8988T (cell line): ENCODE results near the gene CCDC194.
"Not testable (repeated sequence)": the region's sequence is repeated elsewhere in the genome, so short reads cannot be mapped to it uniquely, and the experiment has no call there.

Source experiments
- DNase-seq: peaks from one replicate; pipeline ENCODE4 v3.0.0; 2011

Gene CCDC194

GRCh38 chr19:17365361-17365760 is 28.6 kb downstream of the CCDC194 start:
- no peak for DNase-seq

GRCh38 chr19:17363852-17364605 is 30.0 kb downstream of the CCDC194 start:
- not testable (repeated sequence) for DNase-seq

- DNase-seq, result no peak
Observed at GRCh38 chr19:17359905-17360800, 33.8 kb downstream of the CCDC194 start.

- DNase-seq, result peak; percentile 74
Observed at GRCh38 chr19:17358395-17358794, 35.6 kb downstream of the CCDC194 start.

- no peak for DNase-seq
Observed at GRCh38 chr19:17357724-17358123, 36.3 kb downstream of the CCDC194 start.

GRCh38 chr19:17357078-17357666 is 36.8 kb downstream of the CCDC194 start:
- no peak for DNase-seq

GRCh38 chr19:17353386-17353785 is 40.6 kb downstream of the CCDC194 start:
- no peak for DNase-seq

GRCh38 chr19:17352608-17353280 is 41.3 kb downstream of the CCDC194 start:
- DNase-seq, result no peak

GRCh38 chr19:17351815-17352435 is 42.1 kb downstream of the CCDC194 start:
- DNase-seq, result no peak

GRCh38 chr19:17348700-17349099 is 45.3 kb downstream of the CCDC194 start:
- no peak for DNase-seq

GRCh38 chr19:17347877-17348276 is 46.1 kb downstream of the CCDC194 start:
- DNase-seq, result no peak

GRCh38 chr19:17347361-17347760 is 46.6 kb downstream of the CCDC194 start:
- no peak for DNase-seq

- peak; percentile 88 for DNase-seq
Observed at GRCh38 chr19:17346109-17346671, 47.8 kb downstream of the CCDC194 start.

- no peak for DNase-seq
Observed at GRCh38 chr19:17341845-17342244, 52.2 kb downstream of the CCDC194 start.

GRCh38 chr19:17341386-17341785 is 52.6 kb downstream of the CCDC194 start:
- no peak for DNase-seq

GRCh38 chr19:17340871-17341357 is 53.1 kb downstream of the CCDC194 start:
- no peak for DNase-seq
